HG02588 (cell line): ENCODE measurements around the gene ENO2.

ENCODE experiments used
- ATAC-seq: cut with Tn5 transposase; IDR thresholded peaks from one replicate; pipeline ENCODE4 v1.9.1; 2021; ENCODE audit warnings: mild to moderate bottlenecking, moderate library complexity; ENCODE audit not compliant: unreplicated experiment

Gene ENO2

GRCh38 chr12:6912164-6912935 is 2.0 kb upstream of the ENO2 start:
- ATAC-seq = no peak

DNA sequence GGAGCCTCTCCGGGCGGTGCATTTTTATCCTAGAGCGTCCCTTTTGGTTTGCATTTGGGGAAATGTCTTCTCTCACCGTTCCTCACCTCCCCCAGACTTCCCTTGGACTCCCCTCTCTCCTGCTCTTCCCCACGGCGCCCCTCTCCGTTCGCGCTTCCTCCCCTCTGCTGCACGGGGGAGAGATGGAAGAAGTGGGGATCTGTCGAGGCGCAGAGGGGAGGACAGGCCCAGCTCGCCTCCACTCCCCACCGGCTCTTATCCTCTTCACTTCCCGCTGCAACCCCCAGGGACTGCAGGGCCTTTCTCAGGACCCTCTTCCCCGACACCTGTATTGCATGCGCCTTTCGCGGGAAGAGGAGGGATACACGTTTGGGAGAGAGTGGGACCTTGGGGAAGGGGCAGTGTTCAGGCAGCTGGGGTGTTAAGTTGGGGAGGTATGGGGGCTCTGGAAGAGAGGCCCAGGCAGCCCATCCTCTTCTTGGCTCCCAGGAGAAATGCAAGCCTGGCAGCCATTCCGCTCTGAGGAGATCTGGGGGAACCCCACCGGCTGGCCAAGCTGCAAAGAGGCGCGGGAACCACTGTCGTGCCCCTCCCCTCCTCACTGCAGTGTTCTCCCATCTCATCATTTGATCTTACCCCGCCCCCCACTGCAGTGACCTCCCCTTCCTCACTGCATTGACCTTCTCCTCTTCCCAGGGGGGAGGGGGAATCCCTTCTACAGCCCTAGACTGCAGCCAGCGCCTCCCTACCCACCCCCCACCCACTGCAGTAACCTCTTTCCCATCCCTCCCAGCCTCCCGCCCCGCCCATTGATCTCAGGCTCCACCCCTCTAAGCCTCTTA is 788 bp downstream of the ENO2 start:
- ATAC-seq = no peak

- no peak for ATAC-seq
These were observed 1.5 kb downstream of the ENO2 start for GRCh38 chr12:6915789-6916285.

DNA sequence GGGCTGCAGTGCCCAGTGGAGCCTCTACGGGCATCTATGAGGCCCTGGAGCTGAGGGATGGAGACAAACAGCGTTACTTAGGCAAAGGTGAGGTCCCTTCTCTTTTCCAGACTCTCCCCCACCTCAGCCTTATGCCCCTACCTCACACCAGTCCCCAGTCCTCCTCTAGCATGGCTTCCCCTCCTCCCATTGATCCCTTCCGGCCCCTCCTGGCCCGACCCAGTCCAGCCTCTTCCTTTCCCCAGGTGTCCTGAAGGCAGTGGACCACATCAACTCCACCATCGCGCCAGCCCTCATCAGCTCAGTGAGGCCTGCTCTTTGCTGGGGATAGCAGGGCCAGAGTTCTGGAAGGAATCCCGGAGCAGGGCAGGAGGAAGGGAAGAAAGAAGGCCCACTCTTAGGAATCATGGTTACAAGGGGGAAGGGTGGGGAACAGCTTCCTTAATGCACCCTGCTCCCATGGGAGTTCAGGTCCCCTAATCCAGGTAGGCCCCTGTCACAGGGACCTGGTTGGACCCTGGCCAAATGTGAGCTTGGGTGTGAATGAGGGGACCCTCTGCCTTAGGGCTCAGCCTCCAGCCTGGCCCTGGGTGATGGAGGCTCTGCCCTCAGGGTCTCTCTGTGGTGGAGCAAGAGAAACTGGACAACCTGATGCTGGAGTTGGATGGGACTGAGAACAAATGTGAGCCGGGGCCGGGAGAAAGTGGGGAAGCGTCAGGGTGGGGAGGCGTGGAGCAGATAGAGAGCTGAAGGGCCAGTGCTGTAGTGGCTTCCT is 2.2 kb downstream of the ENO2 start:
- ATAC-seq = no peak

DNA sequence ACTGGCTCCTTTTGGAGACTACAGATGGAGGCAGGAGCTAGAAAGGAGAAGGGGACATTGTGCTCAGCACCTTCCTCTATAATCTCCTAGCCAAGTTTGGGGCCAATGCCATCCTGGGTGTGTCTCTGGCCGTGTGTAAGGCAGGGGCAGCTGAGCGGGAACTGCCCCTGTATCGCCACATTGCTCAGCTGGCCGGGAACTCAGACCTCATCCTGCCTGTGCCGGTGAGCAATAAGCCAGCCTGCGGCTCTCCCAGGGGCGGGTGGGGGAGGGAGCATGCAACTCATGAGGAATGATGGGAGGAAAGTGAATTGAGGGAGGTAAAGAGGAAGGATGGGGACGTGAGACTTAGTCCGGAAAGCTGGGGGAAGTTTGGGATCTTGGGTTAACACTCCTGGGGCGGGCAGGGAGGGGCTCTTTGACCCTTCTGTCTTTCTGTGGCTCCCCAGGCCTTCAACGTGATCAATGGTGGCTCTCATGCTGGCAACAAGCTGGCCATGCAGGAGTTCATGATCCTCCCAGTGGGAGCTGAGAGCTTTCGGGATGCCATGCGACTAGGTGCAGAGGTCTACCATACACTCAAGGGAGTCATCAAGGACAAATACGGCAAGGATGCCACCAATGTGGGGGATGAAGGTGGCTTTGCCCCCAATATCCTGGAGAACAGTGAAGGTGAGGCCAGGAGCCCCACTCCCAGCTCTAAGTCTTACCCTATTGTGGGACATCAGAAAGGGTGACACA is 3.3 kb downstream of the ENO2 start:
- ATAC-seq = no peak

- ATAC-seq = no peak
These were observed 5.2 kb downstream of the ENO2 start for GRCh38 chr12:6919588-6919987.

DNA sequence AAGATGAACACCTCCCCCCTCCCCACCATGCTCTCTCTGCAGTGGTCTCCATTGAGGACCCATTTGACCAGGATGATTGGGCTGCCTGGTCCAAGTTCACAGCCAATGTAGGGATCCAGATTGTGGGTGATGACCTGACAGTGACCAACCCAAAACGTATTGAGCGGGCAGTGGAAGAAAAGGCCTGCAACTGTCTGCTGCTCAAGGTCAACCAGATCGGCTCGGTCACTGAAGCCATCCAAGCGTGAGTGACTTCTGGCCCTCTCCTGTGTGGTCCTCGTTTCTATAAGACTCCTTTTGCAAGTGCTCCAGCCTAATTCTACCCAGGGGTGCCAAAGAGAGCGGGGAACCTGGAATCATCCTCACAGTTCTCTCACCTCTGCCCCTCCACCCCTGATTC is 7.2 kb downstream of the ENO2 start:
- ATAC-seq = no peak

- ATAC-seq = no peak
These were observed 7.9 kb downstream of the ENO2 start for GRCh38 chr12:6921996-6922946.

DNA sequence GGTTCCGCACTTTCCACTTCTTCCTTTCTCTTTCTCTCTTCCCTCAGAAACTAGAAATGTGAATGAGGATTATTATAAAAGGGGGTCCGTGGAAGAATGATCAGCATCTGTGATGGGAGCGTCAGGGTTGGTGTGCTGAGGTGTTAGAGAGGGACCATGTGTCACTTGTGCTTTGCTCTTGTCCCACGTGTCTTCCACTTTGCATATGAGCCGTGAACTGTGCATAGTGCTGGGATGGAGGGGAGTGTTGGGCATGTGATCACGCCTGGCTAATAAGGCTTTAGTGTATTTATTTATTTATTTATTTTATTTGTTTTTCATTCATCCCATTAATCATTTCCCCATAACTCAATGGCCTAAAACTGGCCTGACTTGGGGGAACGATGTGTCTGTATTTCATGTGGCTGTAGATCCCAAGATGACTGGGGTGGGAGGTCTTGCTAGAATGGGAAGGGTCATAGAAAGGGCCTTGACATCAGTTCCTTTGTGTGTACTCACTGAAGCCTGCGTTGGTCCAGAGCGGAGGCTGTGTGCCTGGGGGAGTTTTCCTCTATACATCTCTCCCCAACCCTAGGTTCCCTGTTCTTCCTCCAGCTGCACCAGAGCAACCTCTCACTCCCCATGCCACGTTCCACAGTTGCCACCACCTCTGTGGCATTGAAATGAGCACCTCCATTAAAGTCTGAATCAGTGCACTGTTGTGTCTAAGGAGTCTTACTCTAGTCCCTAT is 8.8 kb downstream of the ENO2 start:
- no peak for ATAC-seq

DNA sequence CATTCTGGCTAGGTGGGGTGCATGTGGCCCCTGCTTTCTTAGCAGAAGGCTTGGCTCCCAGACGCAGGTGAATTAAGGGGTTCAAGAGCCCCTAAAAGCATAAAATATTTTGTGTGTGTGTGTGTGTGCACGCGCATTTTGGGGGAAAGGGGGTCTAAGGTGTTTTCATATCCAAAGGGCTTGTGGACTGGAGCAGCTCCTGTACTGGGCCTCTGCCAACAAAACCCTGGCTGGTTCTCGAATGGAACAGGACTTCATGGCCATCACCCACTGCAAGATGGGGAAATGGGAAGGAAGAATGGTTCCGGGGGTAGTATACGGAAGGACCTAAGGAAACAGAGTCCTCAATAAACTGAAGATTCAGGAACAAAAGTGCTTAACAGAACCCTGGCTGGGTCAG is 9.5 kb downstream of the ENO2 start:
- ATAC-seq = no peak

GRCh38 chr12:6925239-6925539 is 10.8 kb downstream of the ENO2 start:
- no peak for ATAC-seq

DNA sequence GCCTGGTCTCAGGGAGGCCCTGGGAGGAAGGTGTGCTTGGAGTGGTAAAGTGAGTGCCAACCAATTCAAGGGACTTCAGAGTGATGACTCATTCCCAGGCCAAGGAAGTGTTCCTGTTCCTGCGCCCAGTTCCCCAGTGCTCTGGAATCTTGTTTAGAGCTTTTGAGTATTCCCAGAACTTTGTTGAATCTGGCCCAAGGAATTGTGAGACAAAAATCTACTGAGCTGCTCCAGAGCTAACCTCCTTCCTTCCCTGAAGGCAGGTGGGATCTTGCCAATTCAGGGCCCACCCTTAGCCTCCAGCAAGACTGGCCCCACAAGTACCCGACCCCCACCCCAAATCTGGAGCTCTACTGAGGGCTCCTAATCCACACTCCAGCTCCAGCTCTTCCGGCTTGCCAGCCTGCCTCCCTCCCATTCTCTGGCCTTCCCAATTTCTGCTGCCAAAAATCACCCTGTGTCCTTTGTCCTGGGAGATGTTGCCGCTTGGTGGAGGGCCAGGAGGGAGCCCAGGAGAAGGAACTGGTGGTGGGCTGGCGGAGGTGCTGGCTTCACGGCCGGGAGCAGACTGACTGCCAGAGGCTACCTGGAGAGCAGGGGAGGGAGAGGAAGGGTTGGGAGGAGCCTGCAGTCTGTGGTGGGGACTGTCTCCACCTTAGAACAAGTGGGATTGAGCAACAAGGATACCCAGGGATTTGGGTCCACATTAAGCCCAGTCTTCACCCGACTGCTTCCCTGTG is 11.3 kb downstream of the ENO2 start:
- ATAC-seq = no peak

GRCh38 chr12:6927379-6928021 is 13.1 kb downstream of the ENO2 start, which contains the start of gene ATN1:
Gene ATN1 (plus strand): TSS chr12:6927959. CDS start chr12:6934002, 6,043 bp downstream.
- no peak for ATAC-seq

- ATAC-seq = no peak
These were observed 13.8 kb downstream of the ENO2 start for GRCh38 chr12:6928022-6928702.

DNA sequence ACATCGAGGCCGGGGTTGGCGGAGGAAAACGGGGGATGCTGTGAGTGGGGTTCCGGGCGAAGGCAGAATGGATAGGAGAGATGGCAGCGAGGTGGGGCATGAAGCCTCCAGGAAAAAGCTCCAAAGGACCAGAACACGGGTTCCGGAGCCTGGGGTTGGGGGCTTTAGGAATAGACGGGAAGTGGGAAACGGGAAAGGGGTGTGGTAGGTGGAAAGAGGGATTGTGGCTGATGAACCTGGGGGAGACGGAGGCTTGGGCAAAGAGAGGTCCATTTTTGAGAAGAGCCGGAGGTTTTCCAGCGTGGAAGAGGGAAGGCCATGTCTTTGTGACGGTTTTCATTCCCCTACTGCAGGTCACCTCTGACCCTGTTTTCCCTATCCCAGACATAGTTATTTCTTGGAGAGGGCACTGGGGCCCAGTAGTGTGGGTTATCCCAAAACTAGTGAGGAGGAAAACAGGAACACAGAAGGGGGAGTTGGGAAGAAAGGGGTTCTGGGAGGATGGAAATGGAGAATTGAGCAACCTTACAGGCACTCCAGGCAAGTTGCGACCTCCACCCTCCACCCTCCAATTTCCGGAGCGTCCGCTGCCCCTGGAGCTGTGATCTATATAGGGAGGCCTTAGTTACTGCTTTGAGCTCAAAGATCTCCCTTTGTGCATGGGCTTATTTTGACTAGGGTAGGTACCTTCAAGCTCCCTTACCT is 14.5 kb downstream of the ENO2 start:
- ATAC-seq = no peak
